GM10266 (cell line): Measurements from ENCODE around the gene GLIS1.

ENCODE experiments used
- DNase-seq: peaks from one replicate; pipeline ENCODE4 v3.0.0; 2012; ENCODE audit errors: extremely low spot score
- CTCF ChIP-seq: IDR thresholded peaks from 2 replicates; pipeline ENCODE4 v1.5.1; 2012; ENCODE audit warnings: mild to moderate bottlenecking, low read depth; ENCODE audit not compliant: control insufficient read depth, insufficient read depth; ENCODE audit errors: missing control alignments

The GLIS1 gene

GRCh38 chr1:53532912-53533311, 206.1 kb downstream of the GLIS1 start:
- no peak for DNase-seq
- TF ChIP-seq CTCF, result no peak

- DNase-seq, result no peak
- TF ChIP-seq CTCF, result no peak
Measured at GRCh38 chr1:53532377-53532776, 206.6 kb downstream of the GLIS1 start.

GRCh38 chr1:53530550-53530949, 208.4 kb downstream of the GLIS1 start:
- no peak for TF ChIP-seq CTCF
- no peak for DNase-seq

- no peak for DNase-seq
- no peak for TF ChIP-seq CTCF
Measured at GRCh38 chr1:53529555-53529954, 209.4 kb downstream of the GLIS1 start.

GRCh38 chr1:53527368-53527767, 211.6 kb downstream of the GLIS1 start:
- no peak for DNase-seq
- TF ChIP-seq CTCF, result no peak

GRCh38 chr1:53526451-53527101, 212.4 kb downstream of the GLIS1 start:
- DNase-seq, result no peak
- TF ChIP-seq CTCF, result no peak

- TF ChIP-seq CTCF, result no peak
- no peak for DNase-seq
Measured at GRCh38 chr1:53525595-53525994, 213.4 kb downstream of the GLIS1 start.
